Body of pancreas (tissue), 4 donors: ENCODE data around the gene SMIM36.

Source experiments
- POLR2A ChIP-seq, 3 donors: fragments of 450-650 bp; IDR thresholded peaks; one replicate each; pipeline ENCODE4 v1.6.1; 2016; ENCODE audit warnings: antibody characterized with exemption in 3 of 3, mild to moderate bottlenecking in 2 of 3
- TF ChIP-seq, protein P1 (sequence below), 7 experiments: fragments of 450-650 bp in 4 of 7; fragments of 200-600 bp in 3 of 7; sonication (generic) in 3 of 7; IDR thresholded peaks; one replicate each; pipeline ENCODE4 v1.5.1; 2016 to 2019; ENCODE audit warnings: antibody characterized with exemption in 7 of 7

DNA sequence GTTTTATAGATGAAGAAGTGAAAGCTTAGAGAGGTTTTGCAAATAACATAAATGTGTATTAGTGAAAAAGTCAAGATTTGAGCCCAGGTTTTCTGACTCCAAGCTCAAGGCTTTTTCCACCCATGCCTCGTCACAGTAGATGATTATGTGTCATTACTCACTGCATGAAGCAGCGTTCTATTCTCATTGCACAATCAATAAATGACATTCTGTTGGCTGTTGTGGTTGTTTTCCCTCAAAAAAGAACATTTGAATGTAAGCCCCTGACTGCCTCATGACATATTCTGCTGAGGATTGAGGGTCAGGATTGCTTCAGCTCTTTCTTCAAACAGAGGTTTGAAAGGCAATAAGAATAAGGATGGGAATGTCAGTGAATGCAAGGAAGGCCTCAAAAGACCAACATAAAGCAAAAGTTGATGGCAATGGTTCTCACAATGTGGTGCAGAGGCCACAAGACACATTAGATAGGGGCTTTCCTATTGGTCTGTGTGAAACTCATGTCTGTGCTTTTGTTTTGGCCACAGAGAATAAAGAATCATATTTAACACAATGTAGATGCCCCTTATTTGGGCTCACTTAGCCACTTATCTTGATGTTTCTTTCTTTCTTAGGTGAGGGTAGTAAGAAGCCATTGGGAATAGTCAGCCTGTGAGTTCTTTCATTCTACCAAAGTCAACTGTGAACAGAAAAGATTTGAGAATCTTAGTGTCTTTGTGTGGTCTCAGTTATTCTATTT is 84.2 kb downstream of the SMIM36 start:
- no peak for TF ChIP-seq POLR2A (IDR thresholded peaks at IDR 0.05)
- TF ChIP-seq, protein P1, sequence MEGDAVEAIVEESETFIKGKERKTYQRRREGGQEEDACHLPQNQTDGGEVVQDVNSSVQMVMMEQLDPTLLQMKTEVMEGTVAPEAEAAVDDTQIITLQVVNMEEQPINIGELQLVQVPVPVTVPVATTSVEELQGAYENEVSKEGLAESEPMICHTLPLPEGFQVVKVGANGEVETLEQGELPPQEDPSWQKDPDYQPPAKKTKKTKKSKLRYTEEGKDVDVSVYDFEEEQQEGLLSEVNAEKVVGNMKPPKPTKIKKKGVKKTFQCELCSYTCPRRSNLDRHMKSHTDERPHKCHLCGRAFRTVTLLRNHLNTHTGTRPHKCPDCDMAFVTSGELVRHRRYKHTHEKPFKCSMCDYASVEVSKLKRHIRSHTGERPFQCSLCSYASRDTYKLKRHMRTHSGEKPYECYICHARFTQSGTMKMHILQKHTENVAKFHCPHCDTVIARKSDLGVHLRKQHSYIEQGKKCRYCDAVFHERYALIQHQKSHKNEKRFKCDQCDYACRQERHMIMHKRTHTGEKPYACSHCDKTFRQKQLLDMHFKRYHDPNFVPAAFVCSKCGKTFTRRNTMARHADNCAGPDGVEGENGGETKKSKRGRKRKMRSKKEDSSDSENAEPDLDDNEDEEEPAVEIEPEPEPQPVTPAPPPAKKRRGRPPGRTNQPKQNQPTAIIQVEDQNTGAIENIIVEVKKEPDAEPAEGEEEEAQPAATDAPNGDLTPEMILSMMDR (IDR thresholded peaks at IDR 0.05): no peak
